ENCODE measurements around the gene KCNMB2.

KCNMB2 gene

DNA sequence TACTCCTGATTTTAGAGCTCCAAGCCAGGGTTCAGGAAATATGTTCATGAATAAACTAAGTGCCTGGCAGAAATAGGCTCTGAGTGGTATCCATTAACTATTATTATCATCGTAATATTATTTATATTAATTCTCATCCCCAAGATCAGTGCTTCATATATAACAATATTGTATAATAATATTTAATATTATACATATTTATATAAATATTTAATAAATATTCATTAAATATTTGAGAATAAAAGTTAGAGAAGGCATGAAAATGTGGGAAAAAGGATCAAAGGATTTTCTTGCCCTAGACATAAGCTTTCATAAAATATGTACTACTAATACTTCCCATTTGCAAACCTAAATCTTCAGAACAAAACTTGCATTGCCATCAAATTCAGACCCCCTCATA lies 338.9 kb downstream of the KCNMB2 start:
- intact Hi-C loops (cut with DNase I) = no loop called here

GRCh38 chr3:178875836-178876235 lies 339.6 kb downstream of the KCNMB2 start:
- intact Hi-C loops (cut with DNase I) = no loop called here
- DNase-seq = no peak

More for the DNA sequence above, 338.9 kb downstream of the KCNMB2 start:
- no peak for DNase-seq

DNA sequence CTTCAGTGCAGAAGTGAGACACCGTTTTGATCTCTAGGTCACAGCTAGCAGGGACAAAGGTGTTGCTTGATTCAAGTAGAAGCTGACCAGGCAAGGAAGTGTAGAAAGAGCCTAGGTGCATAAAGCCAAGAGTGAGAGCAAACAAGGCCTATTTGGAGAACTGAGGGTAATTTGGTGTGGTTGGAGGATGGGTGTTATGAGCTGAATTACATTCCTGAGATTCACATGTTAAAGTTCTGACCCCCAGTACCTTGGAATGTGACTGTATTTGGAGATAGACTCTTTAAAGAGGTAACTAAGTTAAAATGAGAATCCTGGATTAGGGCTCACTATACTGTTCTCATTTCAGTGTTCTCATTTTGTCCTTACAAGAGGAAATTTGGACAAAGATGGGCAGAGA lies 344.0 kb downstream of the KCNMB2 start:
- intact Hi-C loops (cut with DNase I) = no loop called here
- no peak for DNase-seq

Measured in head of caudate nucleus (tissue), 42 donors.